D721Med (cell line): ENCODE data around the gene ILF2.
"Not testable (repeated sequence)": the region's sequence is repeated elsewhere in the genome, so short reads cannot be mapped to it uniquely, and the experiment has no call there.

Source experiments
- DNase-seq: peaks from one replicate; pipeline ENCODE4 v3.0.0; 2011; ENCODE audit warnings: low spot score; ENCODE audit not compliant: insufficient read length
- FAIRE-seq: peaks from 2 replicates; lab custom pipeline; 2011; peaks lifted over from hg19 to GRCh38; lab: Jason Lieb, UNC
- TF ChIP-seq, protein P1 (sequence below): IDR thresholded peaks from 2 replicates; pipeline ENCODE4 v1.5.1; 2012; ENCODE audit warnings: mild to moderate bottlenecking, control low read depth; ENCODE audit not compliant: insufficient read depth; ENCODE audit errors: missing control alignments

Gene ILF2

DNA sequence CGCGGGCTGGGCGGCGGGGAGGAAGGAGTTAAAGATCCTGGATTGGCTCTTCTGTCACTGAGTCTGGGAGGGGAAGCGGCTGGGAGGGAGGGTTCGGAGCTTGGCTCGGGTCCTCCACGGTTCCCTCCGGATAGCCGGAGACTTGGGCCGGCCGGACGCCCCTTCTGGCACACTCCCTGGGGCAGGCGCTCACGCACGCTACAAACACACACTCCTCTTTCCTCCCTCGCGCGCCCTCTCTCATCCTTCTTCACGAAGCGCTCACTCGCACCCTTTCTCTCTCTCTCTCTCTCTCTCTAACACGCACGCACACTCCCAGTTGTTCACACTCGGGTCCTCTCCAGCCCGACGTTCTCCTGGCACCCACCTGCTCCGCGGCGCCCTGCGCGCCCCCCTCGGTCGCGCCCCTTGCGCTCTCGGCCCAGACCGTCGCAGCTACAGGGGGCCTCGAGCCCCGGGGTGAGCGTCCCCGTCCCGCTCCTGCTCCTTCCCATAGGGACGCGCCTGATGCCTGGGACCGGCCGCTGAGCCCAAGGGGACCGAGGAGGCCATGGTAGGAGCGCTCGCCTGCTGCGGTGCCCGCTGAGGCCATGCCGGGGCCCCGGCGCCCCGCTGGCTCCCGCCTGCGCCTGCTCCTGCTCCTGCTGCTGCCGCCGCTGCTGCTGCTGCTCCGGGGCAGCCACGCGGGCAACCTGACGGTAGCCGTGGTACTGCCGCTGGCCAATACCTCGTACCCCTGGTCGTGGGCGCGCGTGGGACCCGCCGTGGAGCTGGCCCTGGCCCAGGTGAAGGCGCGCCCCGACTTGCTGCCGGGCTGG, 7.9 kb upstream of the ILF2 start, which contains the start of gene NPR1:
NPR1 (plus strand) TSS at position 170 of the 818 bp plus-strand sequence; CDS start at position 591, 421 bp downstream.
- TF ChIP-seq, protein P1, sequence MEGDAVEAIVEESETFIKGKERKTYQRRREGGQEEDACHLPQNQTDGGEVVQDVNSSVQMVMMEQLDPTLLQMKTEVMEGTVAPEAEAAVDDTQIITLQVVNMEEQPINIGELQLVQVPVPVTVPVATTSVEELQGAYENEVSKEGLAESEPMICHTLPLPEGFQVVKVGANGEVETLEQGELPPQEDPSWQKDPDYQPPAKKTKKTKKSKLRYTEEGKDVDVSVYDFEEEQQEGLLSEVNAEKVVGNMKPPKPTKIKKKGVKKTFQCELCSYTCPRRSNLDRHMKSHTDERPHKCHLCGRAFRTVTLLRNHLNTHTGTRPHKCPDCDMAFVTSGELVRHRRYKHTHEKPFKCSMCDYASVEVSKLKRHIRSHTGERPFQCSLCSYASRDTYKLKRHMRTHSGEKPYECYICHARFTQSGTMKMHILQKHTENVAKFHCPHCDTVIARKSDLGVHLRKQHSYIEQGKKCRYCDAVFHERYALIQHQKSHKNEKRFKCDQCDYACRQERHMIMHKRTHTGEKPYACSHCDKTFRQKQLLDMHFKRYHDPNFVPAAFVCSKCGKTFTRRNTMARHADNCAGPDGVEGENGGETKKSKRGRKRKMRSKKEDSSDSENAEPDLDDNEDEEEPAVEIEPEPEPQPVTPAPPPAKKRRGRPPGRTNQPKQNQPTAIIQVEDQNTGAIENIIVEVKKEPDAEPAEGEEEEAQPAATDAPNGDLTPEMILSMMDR: no peak
- DNase-seq (peak; percentile 53), FAIRE-seq (no peak)

DNA sequence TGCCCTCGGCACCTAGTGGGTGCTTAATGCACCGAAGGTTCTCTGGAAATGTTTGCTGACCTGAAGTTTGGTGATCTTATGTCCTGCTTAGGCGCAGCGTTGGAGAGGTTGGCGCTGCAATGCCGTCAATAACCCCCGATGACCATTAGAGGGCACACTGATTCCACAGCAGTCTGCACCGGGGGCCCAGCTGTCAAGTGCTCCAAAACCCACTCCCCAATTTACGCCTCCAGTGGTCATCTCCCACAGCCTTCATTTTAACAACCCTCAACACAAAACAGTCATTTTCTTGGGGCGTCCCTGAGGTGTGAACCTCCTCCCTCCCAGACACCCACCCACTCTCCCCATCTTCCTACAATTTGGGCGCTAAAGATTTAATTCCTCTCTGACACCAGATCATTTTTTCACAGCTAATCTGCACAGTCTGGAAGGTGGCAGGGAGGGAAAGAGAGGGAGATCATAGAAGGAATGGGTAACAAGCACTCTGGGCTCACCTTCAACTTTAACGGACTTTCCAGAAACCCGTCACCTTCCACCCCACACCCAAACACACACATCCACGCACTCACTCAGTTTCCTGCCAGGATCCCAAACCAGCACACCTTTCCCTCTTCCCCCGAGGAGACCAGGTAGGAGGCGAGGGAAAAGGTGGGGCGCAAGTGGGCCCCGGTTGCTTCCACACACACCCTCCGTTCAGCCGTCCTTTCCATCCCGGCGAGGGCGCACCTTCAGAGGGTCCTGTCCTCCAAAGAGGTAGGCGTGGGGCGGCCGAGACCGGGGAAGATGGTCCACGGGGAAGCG, 7.1 kb upstream of the ILF2 start:
- peak; percentile 72 for FAIRE-seq
- TF ChIP-seq, protein P1: peak; percentile 96
- DNase-seq: peak; percentile 56

DNA sequence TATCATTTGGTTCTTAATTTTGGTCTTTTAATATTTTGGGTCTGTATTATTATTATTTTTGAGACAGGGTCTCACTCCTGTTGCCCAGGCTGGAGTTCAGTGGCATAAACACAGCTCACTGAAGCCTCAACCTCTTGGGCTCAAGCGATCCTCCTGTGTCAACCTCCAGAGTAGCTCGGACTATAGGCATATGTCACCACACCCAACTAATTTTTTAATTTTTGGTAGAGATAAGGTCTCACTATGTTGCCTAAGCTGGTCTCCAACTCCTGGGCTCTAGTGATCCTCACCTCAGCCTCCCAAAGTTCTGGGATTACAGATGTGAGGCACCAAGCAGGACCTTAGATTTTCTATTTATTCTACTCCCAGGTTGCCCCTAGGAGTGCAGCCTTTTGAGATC, 2.7 kb upstream of the ILF2 start:
- TF ChIP-seq, protein P1: no peak
- DNase-seq: no peak
- no peak for FAIRE-seq

DNA sequence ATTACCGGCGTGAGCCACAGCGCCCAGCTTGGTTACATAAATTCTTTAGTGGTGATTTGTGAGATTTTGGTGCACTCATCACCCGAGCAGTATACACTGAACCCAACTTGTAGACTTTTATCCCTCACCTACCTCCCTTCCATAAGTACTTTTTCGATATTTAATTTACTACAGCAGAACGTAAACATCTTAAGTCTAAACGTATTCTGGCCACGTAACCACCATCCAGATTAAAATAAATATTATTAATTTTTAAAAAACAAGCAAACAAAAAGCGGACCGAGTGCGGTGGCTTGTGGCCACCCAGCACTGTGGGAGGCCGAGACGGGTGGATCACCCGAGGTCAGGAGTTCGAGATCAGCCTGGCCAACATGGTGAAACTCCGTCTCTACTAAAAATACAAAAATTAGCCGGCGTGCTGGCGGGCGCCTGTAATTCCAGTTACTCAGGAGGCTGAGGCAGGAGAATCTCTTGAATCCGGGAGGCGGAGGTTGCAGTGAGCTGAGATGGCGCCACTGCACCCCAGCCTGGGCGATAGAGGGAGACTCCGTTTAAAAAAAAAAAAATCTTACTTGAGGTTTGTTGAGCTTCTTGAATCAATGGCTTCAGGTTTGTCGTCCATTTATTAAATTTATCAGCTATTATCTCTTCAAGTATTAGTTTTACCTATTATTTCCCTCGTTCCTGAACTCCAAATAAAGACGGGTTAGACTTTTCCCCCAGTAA, 998 bp upstream of the ILF2 start:
- DNase-seq, FAIRE-seq: not testable (repeated sequence)

DNA sequence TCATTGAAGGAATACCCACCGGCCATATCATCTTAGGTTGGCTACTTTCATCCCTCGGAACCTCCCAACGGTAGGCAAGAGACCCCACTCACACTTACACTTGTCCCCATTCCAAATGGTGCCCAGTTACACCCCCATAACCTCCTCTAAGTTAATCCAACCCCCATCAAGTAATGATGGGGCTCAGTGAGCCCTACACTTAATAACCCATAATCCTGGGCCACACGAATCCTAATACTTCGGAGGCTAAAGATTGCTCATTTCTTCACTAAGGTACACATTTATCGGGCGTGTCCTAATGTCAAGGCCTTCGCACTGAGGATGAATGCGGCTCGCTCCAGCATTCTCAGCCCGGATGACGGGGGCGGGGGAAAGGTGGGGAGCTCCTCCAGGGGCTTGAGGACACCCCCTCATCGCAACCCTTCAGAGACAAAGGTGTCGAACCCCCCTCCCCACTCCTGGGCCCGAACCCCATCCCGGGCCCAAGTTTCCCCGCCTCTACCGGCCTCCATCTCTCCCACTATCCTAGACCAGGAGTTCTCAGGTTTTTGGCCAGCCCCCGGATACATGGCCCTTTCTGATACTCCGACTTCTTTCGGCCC, 435 bp downstream of the ILF2 start:
- TF ChIP-seq, protein P1: no peak
- FAIRE-seq (no peak), DNase-seq (no peak)

DNA sequence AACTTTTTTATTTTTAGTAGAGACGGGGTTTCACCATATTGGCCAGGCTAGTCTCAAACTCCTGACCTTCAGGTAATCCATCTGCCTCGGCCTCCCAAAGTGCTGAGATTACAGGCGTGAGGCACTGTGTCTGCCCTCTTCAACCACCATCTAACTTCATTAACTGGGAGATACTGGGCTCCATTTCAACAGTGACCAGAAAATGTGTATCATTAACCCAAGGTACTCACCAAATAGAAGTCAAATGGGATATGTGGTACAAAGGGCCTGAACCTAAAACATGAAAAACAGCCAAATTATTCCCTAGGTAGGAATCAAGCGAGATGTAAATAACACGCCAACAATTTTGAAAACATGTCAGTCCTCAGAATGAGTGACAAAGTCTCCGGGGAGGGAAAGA, 1.2 kb downstream of the ILF2 start:
- FAIRE-seq: no peak
- no peak for DNase-seq
- TF ChIP-seq, protein P1: no peak

DNA sequence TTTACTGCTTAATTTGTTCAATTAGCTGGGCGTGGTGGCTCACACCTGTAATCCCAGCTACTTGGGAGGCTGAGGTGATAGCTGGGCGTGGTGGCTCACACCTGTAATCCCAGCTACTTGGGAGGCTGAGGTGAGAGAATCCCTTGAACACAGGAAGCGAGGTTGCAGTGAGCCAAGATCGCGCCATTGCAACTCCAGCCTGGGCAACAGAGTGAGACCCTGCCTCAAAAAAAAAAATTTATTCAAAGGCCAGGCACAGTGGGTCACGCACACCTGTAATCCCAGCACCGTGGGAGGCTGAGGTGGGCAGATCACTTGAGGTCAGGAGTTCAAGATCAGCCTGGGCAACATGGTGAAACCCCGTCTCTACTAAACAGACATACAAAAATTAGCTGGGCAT, 2.1 kb downstream of the ILF2 start:
- not testable (repeated sequence) for FAIRE-seq, DNase-seq
